RPMI8226 (cell line): ENCODE measurements around the gene KLF9.

Experiments
- DNase-seq: peaks from one replicate; pipeline ENCODE4 v3.0.0-alpha.2; 2015

KLF9 gene

GRCh38 chr9:70413799-70414775, at the start of gene KLF9:
Gene KLF9, minus strand, starts transcription at chr9:70414657. Its CDS starts 1,294 bp downstream, at chr9:70413363.
- peak; percentile 77 for DNase-seq

- DNase-seq: no peak
Observed at GRCh38 chr9:70463877-70464276, 49.4 kb upstream of the KLF9 start.

GRCh38 chr9:70462300-70462699, 47.8 kb upstream of the KLF9 start:
- no peak for DNase-seq

- DNase-seq: no peak
Observed at GRCh38 chr9:70457235-70457634, 42.8 kb upstream of the KLF9 start.

- DNase-seq: no peak
Observed at GRCh38 chr9:70455993-70456704, 41.7 kb upstream of the KLF9 start.

- DNase-seq: no peak
Observed at GRCh38 chr9:70452365-70452764, 37.9 kb upstream of the KLF9 start.

GRCh38 chr9:70451765-70452164, 37.3 kb upstream of the KLF9 start:
- DNase-seq: no peak

- DNase-seq: no peak
Observed at GRCh38 chr9:70450738-70451137, 36.3 kb upstream of the KLF9 start.

GRCh38 chr9:70449461-70449860, 35.0 kb upstream of the KLF9 start:
- no peak for DNase-seq

GRCh38 chr9:70448919-70449318, 34.5 kb upstream of the KLF9 start:
- no peak for DNase-seq

GRCh38 chr9:70444904-70445303, 30.4 kb upstream of the KLF9 start:
- DNase-seq: no peak

GRCh38 chr9:70442328-70442848, 27.9 kb upstream of the KLF9 start:
- no peak for DNase-seq

GRCh38 chr9:70441622-70442021, 27.2 kb upstream of the KLF9 start:
- no peak for DNase-seq

GRCh38 chr9:70439991-70440706, 25.7 kb upstream of the KLF9 start:
- DNase-seq: no peak

GRCh38 chr9:70438341-70438928, 24.0 kb upstream of the KLF9 start:
- no peak for DNase-seq

GRCh38 chr9:70435948-70436347, 21.5 kb upstream of the KLF9 start:
- DNase-seq: no peak

- DNase-seq: no peak
Observed at GRCh38 chr9:70429899-70430298, 15.4 kb upstream of the KLF9 start.

GRCh38 chr9:70428781-70429180, 14.3 kb upstream of the KLF9 start:
- no peak for DNase-seq

GRCh38 chr9:70427161-70427945, 12.9 kb upstream of the KLF9 start:
- DNase-seq: no peak

GRCh38 chr9:70425192-70425591, 10.7 kb upstream of the KLF9 start:
- DNase-seq: no peak

- DNase-seq: no peak
Observed at GRCh38 chr9:70422371-70423043, 8.1 kb upstream of the KLF9 start.
